ENCODE results near the gene MYL7. TPM values are rescaled to one million over a fixed set of nuclear protein-coding genes. Genes with fewer than 3 reads are reported as not detected.
A peak's percentile ranks its signal among the peaks of the same experiment; 100 is the strongest.

MYL7 gene
- total RNA-seq, 1 donor from 2014 or later = 7.6 TPM

DNA sequence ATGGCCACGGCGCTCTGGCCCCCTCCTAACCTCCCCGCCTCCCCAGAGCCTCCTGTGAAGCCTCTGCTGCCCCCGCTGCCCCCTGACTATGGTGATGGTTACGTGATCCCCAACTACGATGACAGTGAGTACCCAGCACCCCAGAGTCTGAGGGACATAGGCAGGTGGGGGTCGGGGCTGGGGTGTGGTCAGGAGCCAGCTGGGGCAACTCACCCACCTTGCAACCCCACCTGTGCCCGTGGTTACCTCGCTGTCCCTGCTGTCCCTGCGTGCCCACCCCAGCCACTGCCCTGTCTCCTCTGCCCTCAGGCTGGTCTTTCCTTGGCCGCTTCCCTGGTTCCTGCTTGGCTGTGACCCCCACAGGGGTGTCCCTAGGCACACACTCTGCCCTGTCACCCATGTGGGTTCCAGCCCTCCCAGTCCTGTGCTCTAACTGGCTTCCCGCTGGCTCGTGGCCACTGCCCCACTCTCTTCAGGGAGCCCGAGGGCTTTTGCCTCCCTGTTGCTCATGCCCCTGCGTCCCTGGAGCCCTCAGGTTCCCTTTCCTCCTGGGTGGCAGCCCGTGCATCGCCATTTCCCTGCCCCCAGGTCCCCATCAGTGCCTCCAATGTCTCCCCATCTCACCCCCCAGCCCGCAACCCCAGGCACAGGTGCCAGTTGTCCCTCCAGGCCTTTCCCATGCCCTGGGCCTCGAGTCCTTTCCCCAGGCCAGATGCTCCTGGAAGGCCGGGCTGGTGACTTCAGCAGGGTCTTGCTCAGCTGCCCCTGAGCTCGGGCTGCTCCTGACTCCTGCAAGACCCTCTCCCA, 33.0 kb downstream of the MYL7 start:
- H3K36me3 Mint-ChIP-seq (ENCODE audit: unreplicated experiment) = no peaks in the 10 kb centered on the region
- DNase-seq = no peak
- H3K27ac Mint-ChIP-seq (ENCODE audit: unreplicated experiment) = no peak overlapping the region
- TF ChIP-seq, protein P1, sequence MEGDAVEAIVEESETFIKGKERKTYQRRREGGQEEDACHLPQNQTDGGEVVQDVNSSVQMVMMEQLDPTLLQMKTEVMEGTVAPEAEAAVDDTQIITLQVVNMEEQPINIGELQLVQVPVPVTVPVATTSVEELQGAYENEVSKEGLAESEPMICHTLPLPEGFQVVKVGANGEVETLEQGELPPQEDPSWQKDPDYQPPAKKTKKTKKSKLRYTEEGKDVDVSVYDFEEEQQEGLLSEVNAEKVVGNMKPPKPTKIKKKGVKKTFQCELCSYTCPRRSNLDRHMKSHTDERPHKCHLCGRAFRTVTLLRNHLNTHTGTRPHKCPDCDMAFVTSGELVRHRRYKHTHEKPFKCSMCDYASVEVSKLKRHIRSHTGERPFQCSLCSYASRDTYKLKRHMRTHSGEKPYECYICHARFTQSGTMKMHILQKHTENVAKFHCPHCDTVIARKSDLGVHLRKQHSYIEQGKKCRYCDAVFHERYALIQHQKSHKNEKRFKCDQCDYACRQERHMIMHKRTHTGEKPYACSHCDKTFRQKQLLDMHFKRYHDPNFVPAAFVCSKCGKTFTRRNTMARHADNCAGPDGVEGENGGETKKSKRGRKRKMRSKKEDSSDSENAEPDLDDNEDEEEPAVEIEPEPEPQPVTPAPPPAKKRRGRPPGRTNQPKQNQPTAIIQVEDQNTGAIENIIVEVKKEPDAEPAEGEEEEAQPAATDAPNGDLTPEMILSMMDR (IDR thresholded peaks at IDR 0.05; ENCODE audit: partially characterized antibody, unreplicated experiment) = no peak
- H3K4me3 Mint-ChIP-seq (ENCODE audit: unreplicated experiment) = no peak overlapping the region
- no peaks in the 10 kb centered on the region for H3K9me3 Mint-ChIP-seq (ENCODE audit: unreplicated experiment)
- peaks cover 6% of the 10 kb centered on the region for H3K27me3 Mint-ChIP-seq (ENCODE audit: unreplicated experiment)
- no peaks in the 10 kb centered on the region for H3K4me1 Mint-ChIP-seq (ENCODE audit: low read depth, unreplicated experiment)

DNA sequence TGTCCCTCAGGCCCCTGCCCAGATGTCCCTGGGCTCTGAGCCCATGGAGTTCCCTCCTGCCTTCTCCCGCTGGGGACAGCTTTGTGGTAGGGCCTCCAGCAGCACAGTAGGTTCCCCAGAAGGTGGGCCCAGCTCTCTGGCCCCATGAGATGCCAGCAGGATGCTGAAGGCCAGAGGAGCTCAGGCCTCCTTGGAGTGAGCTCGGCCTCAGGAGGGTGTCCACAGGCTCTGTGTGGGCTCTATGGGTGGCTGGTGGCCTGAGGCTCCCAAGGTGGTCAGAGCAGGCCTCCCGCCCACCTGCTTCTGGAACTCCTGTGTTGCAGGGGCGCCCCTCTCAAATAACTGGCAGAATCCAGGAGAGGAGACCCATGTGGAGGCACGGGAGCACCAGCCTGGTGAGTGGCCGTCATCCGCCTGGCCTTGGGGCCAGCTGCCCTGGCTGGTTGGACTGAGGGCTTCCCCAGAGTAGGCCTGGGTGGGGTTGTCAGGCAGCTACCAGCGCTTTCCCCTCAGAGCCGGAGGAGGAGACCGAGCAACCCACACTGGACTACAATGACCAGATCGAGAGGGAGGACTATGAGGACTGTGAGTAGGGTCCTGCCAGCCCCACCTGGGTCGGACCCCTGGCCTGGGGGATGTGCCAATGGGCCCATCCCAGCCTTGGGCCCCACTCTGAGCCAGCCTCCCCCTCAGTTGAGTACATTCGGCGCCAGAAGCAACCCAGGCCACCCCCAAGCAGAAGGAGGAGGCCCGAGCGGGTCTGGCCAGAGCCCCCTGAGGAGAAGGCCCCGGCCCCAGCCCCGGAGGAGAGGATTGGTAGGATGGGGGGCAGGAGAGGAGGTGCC, 33.8 kb downstream of the MYL7 start:
- Mint-ChIP-seq H3K27ac (ENCODE audit: unreplicated experiment) (no peak overlapping the region), H3K27me3 (ENCODE audit: unreplicated experiment) (peaks cover 8% of the 10 kb centered on the region), H3K4me3 (ENCODE audit: unreplicated experiment) (no peak overlapping the region), H3K9me3 (ENCODE audit: unreplicated experiment) (no peaks in the 10 kb centered on the region), H3K4me1 (ENCODE audit: low read depth, unreplicated experiment) (peaks cover 2% of the 10 kb centered on the region), H3K36me3 (ENCODE audit: unreplicated experiment) (no peaks in the 10 kb centered on the region)
- no peak for DNase-seq
- TF ChIP-seq, protein P1 (IDR thresholded peaks at IDR 0.05; ENCODE audit: partially characterized antibody, unreplicated experiment) = no peak

DNA sequence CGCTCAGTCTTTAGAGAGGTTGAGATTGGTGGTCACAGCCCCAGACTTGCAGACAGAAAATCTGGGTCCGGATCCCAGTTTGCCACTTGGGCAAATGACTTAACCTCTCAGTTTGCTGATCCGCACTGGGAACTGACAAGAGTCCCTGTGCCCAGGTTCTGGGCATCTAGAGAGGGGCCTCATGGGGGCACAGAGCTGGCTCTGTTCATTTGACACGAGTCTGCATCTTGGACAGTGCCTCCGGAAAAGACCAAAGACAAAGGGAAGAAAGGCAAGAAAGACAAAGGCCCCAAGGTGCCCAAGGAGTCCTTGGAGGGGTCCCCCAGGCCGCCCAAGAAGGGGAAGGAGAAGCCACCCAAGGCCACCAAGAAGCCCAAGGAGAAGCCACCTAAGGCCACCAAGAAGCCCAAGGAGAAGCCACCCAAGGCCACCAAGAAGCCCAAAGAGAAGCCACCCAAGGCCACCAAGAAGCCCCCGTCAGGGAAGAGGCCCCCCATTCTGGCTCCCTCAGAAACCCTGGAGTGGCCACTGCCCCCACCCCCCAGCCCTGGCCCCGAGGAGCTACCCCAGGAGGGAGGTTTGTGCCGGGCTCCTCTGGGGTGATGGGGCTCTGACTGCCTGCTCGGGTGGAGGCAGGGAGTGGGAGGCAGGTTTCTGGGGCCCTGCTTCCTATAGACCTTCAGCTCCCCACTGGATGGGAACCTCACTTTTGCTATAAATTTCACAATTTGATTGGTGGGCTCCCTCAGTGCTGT, 34.6 kb downstream of the MYL7 start:
- DNase-seq = no peak
- TF ChIP-seq, protein P1 (IDR thresholded peaks at IDR 0.05; ENCODE audit: partially characterized antibody, unreplicated experiment) = no peak
- H3K36me3 Mint-ChIP-seq (ENCODE audit: unreplicated experiment) = no peaks in the 10 kb centered on the region
- no peaks in the 10 kb centered on the region for H3K9me3 Mint-ChIP-seq (ENCODE audit: unreplicated experiment)
- H3K4me1 Mint-ChIP-seq (ENCODE audit: low read depth, unreplicated experiment) = peaks cover 2% of the 10 kb centered on the region
- H3K27me3 Mint-ChIP-seq (ENCODE audit: unreplicated experiment) = peaks cover 9% of the 10 kb centered on the region
- H3K4me3 Mint-ChIP-seq (ENCODE audit: unreplicated experiment) = no peak overlapping the region
- H3K27ac Mint-ChIP-seq (ENCODE audit: unreplicated experiment) = no peak overlapping the region

DNA sequence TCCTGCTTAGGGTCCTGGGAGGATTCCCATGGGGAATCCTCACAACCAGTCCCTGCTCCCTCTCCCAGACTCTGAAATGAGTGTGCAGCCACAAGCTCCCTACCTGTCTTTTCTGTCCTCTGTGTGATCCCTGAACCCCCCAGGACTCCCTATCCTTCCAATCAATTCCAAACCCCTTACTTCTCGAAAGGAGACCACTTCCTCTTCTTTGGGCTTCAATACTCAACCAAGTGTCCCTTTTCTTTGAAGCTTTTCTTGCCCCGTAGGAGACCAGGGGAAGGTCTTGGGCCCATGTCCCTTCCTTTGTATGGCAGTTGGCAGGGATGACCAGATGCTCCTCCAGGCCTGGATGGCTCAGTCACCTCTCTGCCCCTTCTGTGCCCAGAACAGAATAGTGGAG, 35.3 kb downstream of the MYL7 start:
- Mint-ChIP-seq H3K4me3 (ENCODE audit: unreplicated experiment) (peak overlapping the region; percentile 77), H3K36me3 (ENCODE audit: unreplicated experiment) (no peaks in the 10 kb centered on the region), H3K9me3 (ENCODE audit: unreplicated experiment) (no peaks in the 10 kb centered on the region), H3K27me3 (ENCODE audit: unreplicated experiment) (peaks cover 9% of the 10 kb centered on the region), H3K27ac (ENCODE audit: unreplicated experiment) (no peak overlapping the region), H3K4me1 (ENCODE audit: low read depth, unreplicated experiment) (peaks cover 2% of the 10 kb centered on the region)
- TF ChIP-seq, protein P1 (IDR thresholded peaks at IDR 0.05; ENCODE audit: partially characterized antibody, unreplicated experiment) = no peak
- no peak for DNase-seq

Measured in glutamatergic neuron (in vitro differentiated cells).